Measurements from ENCODE around the gene BATF3.

DNA sequence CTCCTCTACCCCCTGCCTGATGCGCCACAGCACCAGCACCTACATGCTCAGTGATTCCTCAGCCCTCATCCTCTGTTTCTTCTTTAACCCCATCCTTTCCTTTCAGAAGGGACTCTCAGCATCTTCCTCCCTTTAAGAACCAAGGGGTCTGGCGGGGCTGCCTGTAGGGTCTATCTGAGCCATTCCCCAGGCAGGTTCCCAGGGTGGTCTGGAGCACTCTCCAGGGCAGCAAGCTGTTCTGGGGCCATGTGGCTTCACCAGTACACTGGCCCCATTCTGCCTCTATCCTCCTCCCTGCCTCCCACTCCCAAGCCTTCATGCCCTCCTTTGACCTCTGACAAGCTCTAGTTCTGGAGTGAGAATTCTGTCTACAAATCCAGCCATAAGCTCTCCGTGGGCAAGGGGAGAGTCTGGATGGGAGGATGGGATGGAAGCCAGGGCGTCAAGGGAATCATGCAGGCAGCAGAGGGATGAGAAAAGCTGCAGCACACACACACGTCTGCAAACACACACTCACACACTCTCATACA lies 10.4 kb downstream of the BATF3 start:
- TF ChIP-seq, protein P1, sequence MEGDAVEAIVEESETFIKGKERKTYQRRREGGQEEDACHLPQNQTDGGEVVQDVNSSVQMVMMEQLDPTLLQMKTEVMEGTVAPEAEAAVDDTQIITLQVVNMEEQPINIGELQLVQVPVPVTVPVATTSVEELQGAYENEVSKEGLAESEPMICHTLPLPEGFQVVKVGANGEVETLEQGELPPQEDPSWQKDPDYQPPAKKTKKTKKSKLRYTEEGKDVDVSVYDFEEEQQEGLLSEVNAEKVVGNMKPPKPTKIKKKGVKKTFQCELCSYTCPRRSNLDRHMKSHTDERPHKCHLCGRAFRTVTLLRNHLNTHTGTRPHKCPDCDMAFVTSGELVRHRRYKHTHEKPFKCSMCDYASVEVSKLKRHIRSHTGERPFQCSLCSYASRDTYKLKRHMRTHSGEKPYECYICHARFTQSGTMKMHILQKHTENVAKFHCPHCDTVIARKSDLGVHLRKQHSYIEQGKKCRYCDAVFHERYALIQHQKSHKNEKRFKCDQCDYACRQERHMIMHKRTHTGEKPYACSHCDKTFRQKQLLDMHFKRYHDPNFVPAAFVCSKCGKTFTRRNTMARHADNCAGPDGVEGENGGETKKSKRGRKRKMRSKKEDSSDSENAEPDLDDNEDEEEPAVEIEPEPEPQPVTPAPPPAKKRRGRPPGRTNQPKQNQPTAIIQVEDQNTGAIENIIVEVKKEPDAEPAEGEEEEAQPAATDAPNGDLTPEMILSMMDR (conservative IDR thresholded peaks at IDR 0.05 in 1 of 2, IDR thresholded peaks at IDR 0.05 in 1 of 2; ENCODE audit: extremely low read depth in 1 of 2, insufficient read depth in 1 of 2, low read depth in 1 of 2, low read length in 2 of 2) = no peak
- no peak for TF ChIP-seq EZH2 (IDR thresholded peaks at IDR 0.05; ENCODE audit: borderline replicate concordance, low read length)
